Measurements from ENCODE around the gene AMTN. TPM values are rescaled to one million over a fixed set of nuclear protein-coding genes. Genes with fewer than 3 reads are reported as not detected.
"Not testable (repeated sequence)": the region's sequence is repeated elsewhere in the genome, so short reads cannot be mapped to it uniquely, and the experiment has no call there.

AMTN gene
- total RNA-seq, 1 experiment from 2014 or later, result not detected

GRCh38 chr4:70531981-70532380 is 13.6 kb downstream of the AMTN start:
- no peaks in the 10 kb centered on the region for H3K9me3 ChIP-seq (replicated peaks)
- DNase-seq (ENCODE audit: low read depth in 1 of 2, low spot score in 2 of 2), result no peak
- H3K4me3 ChIP-seq, result no peak overlapping the region
- 0 out of 2 replicates have a peak, but pooled peaks cover 2% of the 10 kb centered on the region for H3K27me3 ChIP-seq (replicated peaks)
- no peak overlapping the region for H3K27ac ChIP-seq
- H3K36me3 ChIP-seq, result no peaks in the 10 kb centered on the region
- H3K4me1 ChIP-seq (replicated peaks), result no peaks in the 10 kb centered on the region

DNA sequence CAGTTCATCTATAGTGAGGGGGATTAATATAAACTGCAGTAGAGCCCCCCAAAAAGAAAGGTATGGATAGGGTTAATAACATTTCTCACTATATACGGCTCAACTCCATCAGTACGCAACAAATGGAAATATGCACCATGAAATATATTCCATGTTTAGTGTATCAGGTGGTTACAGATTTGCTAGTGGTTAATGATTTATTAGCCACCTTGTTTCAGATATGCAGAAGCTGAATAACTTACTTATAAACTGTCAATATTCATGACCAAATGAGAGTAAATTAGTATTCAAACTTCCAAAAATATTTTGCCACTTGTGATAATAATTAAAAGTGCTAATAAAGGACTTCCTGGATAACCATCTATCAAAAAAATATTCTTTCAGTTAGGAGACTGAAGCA is 14.8 kb downstream of the AMTN start:
- no peaks in the 10 kb centered on the region for H3K36me3 ChIP-seq
- no peaks in the 10 kb centered on the region for H3K4me1 ChIP-seq (replicated peaks)
- no peaks in the 10 kb centered on the region for H3K9me3 ChIP-seq (replicated peaks)
- 0 out of 2 replicates have a peak, but pooled peaks cover 2% of the 10 kb centered on the region for H3K27me3 ChIP-seq (replicated peaks)
- no peak for DNase-seq (ENCODE audit: low read depth in 1 of 2, low spot score in 2 of 2)
- H3K4me3 ChIP-seq, result no peak overlapping the region
- no peak overlapping the region for H3K27ac ChIP-seq

GRCh38 chr4:70533791-70534190 is 15.4 kb downstream of the AMTN start:
- no peak for DNase-seq (ENCODE audit: low read depth in 1 of 2, low spot score in 2 of 2)
- no peak overlapping the region for H3K4me3 ChIP-seq
- no peak overlapping the region for H3K27ac ChIP-seq
- no peaks in the 10 kb centered on the region for H3K36me3 ChIP-seq
- H3K27me3 ChIP-seq (replicated peaks), result 0 out of 2 replicates have a peak, but pooled peaks cover 1% of the 10 kb centered on the region
- no peaks in the 10 kb centered on the region for H3K4me1 ChIP-seq (replicated peaks)
- H3K9me3 ChIP-seq (replicated peaks), result no peaks in the 10 kb centered on the region

- H3K4me3 ChIP-seq; DNase-seq (ENCODE audit: low read depth in 1 of 2, low spot score in 2 of 2); H3K27ac ChIP-seq; H3K27me3 ChIP-seq (replicated peaks); H3K9me3 ChIP-seq (replicated peaks); H3K4me1 ChIP-seq (replicated peaks); H3K36me3 ChIP-seq: not testable (repeated sequence)
Measured at GRCh38 chr4:70534886-70535285, 16.5 kb downstream of the AMTN start.

GRCh38 chr4:70538869-70539268 is 20.5 kb downstream of the AMTN start:
- no peaks in the 10 kb centered on the region for H3K9me3 ChIP-seq (replicated peaks)
- no peaks in the 10 kb centered on the region for H3K36me3 ChIP-seq
- no peak for DNase-seq (ENCODE audit: low read depth in 1 of 2, low spot score in 2 of 2)
- H3K27me3 ChIP-seq (replicated peaks), result no peaks in the 10 kb centered on the region
- H3K4me1 ChIP-seq (replicated peaks), result no peaks in the 10 kb centered on the region
- H3K27ac ChIP-seq, result no peak overlapping the region
- no peak overlapping the region for H3K4me3 ChIP-seq

DNA sequence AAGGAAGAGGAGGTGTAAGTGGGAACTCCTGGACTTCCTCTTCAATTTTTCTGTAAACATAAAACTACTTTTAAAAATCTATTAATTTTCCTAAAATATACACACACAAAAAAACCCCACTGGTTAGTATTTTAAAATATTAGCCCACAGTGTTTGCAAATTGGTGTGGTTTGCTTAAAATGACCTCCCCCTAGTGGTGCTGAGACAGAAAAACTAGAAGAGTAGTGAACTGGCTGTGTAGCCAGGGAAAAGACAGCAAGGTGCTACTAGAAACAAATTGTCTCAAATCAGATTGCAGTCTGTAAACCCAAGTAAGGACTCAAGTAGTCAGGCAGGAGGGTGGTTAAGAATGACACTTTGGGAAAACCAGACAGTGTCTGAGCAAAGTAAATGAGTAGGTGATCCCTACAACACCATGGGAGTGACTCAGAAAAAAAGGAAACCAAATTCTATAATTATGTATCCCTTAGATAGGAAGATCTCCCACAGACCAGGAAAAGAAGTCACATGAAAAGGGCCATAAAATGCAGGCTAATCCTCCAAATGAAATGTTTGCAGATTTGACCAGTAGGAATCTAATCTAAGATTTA is 26.0 kb downstream of the AMTN start:
- Histone ChIP-seq H3K27me3 (replicated peaks) (no peaks in the 10 kb centered on the region), H3K4me3 (no peak overlapping the region), H3K9me3 (replicated peaks) (no peaks in the 10 kb centered on the region), H3K36me3 (no peaks in the 10 kb centered on the region), H3K4me1 (replicated peaks) (no peaks in the 10 kb centered on the region), H3K27ac (no peak overlapping the region)
- DNase-seq (ENCODE audit: low read depth in 1 of 2, low spot score in 2 of 2), result no peak

GRCh38 chr4:70556856-70557255 is 38.5 kb downstream of the AMTN start:
- no peaks in the 10 kb centered on the region for H3K4me1 ChIP-seq (replicated peaks)
- H3K27ac ChIP-seq, result no peak overlapping the region
- no peaks in the 10 kb centered on the region for H3K9me3 ChIP-seq (replicated peaks)
- H3K27me3 ChIP-seq (replicated peaks), result no peaks in the 10 kb centered on the region
- DNase-seq (ENCODE audit: low read depth in 1 of 2, low spot score in 2 of 2), result no peak
- no peak overlapping the region for H3K4me3 ChIP-seq
- no peaks in the 10 kb centered on the region for H3K36me3 ChIP-seq

DNA sequence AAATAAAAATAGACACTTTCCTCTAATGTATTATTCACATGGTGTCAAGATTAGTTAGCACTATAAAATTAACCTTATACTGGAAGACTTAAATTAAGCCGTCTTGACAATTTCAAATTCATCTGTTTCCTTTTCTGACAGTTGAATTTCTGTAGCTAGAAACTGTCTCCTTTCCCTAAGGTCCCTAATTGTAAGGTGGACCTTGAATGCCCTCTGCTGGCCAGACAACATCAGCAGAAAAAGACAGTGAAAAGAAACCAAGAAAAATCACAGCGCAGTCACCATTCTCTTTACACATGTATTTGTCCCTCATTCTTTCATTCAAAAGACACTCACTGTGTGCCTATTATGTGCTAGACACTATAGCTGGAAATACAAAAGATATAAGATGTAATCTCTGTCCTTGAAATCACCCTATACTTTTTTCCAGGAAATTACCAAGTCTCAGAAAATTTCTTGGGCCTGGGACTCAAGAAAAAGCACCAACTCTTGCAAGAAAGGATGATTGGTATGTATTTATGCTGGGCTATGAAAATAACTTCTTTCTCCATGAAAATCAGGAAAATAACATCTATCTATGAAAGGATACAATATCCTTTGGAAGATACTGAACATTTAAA is 41.0 kb downstream of the AMTN start:
- no peak overlapping the region for H3K4me3 ChIP-seq
- DNase-seq (ENCODE audit: low read depth in 1 of 2, low spot score in 2 of 2), result peak in 1 of 2 experiments; percentile 16

GRCh38 chr4:70559924-70560323 is 41.6 kb downstream of the AMTN start:
- H3K9me3 ChIP-seq (replicated peaks), result no peaks in the 10 kb centered on the region
- no peaks in the 10 kb centered on the region for H3K27me3 ChIP-seq (replicated peaks)
- no peak overlapping the region for H3K4me3 ChIP-seq
- H3K36me3 ChIP-seq, result no peaks in the 10 kb centered on the region
- no peaks in the 10 kb centered on the region for H3K4me1 ChIP-seq (replicated peaks)
- H3K27ac ChIP-seq, result no peak overlapping the region
- no peak for DNase-seq (ENCODE audit: low read depth in 1 of 2, low spot score in 2 of 2)

More for the DNA sequence above, 41.0 kb downstream of the AMTN start:
- H3K4me1 ChIP-seq (replicated peaks), result no peaks in the 10 kb centered on the region
- no peaks in the 10 kb centered on the region for H3K9me3 ChIP-seq (replicated peaks)
- H3K27ac ChIP-seq, result no peak overlapping the region
- H3K36me3 ChIP-seq, result no peaks in the 10 kb centered on the region
- H3K27me3 ChIP-seq (replicated peaks), result no peaks in the 10 kb centered on the region

- Histone ChIP-seq H3K27me3 (replicated peaks) (no peaks in the 10 kb centered on the region), H3K36me3 (no peaks in the 10 kb centered on the region), H3K4me3 (no peak overlapping the region), H3K4me1 (replicated peaks) (no peaks in the 10 kb centered on the region), H3K9me3 (replicated peaks) (no peaks in the 10 kb centered on the region), H3K27ac (no peak overlapping the region)
- DNase-seq (ENCODE audit: low read depth in 1 of 2, low spot score in 2 of 2), result no peak
Measured at GRCh38 chr4:70564033-70564432, 45.7 kb downstream of the AMTN start.

- Histone ChIP-seq H3K4me3 (no peak overlapping the region), H3K27me3 (replicated peaks) (no peaks in the 10 kb centered on the region), H3K9me3 (replicated peaks) (no peaks in the 10 kb centered on the region), H3K27ac (no peak overlapping the region), H3K36me3 (no peaks in the 10 kb centered on the region), H3K4me1 (replicated peaks) (no peaks in the 10 kb centered on the region)
- no peak for DNase-seq (ENCODE audit: low read depth in 1 of 2, low spot score in 2 of 2)
Measured at GRCh38 chr4:70570796-70571195, 52.4 kb downstream of the AMTN start.

DNA sequence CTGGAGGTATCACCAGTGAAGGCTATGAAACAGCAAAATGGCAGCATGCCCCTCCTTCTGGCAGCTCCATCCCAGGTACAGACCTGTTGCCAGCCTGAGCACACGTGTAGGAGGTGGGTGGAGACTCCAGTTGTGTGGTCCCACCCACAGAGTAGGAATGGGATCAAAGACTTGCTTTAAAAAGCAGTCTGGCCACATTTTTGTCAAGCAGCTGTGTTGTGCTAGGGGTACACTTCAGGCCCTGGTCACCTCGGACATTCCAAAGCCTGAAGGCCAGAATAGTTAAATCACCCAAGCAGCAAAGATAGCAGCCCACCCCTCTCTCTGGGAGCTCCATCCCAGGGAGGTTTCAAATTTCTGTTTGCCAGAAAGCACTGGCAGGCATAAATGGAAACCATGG is 53.4 kb downstream of the AMTN start:
- no peaks in the 10 kb centered on the region for H3K36me3 ChIP-seq
- no peaks in the 10 kb centered on the region for H3K27me3 ChIP-seq (replicated peaks)
- no peak overlapping the region for H3K27ac ChIP-seq
- no peaks in the 10 kb centered on the region for H3K4me1 ChIP-seq (replicated peaks)
- no peak overlapping the region for H3K4me3 ChIP-seq
- no peaks in the 10 kb centered on the region for H3K9me3 ChIP-seq (replicated peaks)
- no peak for DNase-seq (ENCODE audit: low read depth in 1 of 2, low spot score in 2 of 2)

DNA sequence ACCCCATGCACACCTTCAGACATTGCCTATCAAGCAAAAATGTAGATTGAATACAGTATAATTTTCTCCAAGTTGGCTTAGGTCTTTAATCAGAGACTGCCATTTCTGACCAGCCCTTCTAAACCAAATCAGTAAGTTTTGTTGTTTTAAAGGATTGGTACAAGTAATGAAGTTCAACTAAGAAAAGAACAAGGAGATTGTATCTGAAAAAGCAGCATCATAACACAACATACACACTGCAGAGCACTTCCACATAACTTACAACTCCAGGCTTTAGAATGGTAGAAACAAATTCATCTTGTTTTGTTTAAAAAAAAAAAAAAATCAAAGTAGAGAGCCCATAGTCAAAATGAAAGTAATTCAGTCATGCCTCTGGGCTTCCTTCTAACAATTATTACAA is 57.6 kb downstream of the AMTN start:
- Histone ChIP-seq H3K27ac (no peak overlapping the region), H3K36me3 (no peaks in the 10 kb centered on the region), H3K9me3 (replicated peaks) (no peaks in the 10 kb centered on the region), H3K4me1 (replicated peaks) (no peaks in the 10 kb centered on the region), H3K27me3 (replicated peaks) (no peaks in the 10 kb centered on the region), H3K4me3 (no peak overlapping the region)
- DNase-seq (ENCODE audit: low read depth in 1 of 2, low spot score in 2 of 2), result no peak

GRCh38 chr4:70577220-70577927 is 59.0 kb downstream of the AMTN start:
- no peak for DNase-seq (ENCODE audit: low read depth in 1 of 2, low spot score in 2 of 2)
- H3K4me1 ChIP-seq (replicated peaks), result no peaks in the 10 kb centered on the region
- H3K4me3 ChIP-seq, result no peak overlapping the region
- no peaks in the 10 kb centered on the region for H3K36me3 ChIP-seq
- H3K27me3 ChIP-seq (replicated peaks), result no peaks in the 10 kb centered on the region
- H3K9me3 ChIP-seq (replicated peaks), result no peaks in the 10 kb centered on the region
- H3K27ac ChIP-seq, result no peak overlapping the region

Data from SJSA1 (cell line).